Mucosa of descending colon (tissue), 3 donors: Measurements from ENCODE around the gene DUS3L. TPM values are rescaled to one million over a fixed set of nuclear protein-coding genes. Genes with fewer than 3 reads are reported as not detected.

Experiments
- ATAC-seq: fragments of 200-7000 bp; cut with Tn5 transposase; one replicate; pipeline ENCODE4 v1.9.1; 2020; ENCODE audit warnings: mild to moderate bottlenecking, moderate library complexity
- DNase-seq, 3 donors: peaks; one replicate each; pipeline ENCODE4 v3.0.0-alpha.2; 2020
- H3K36me3 ChIP-seq: fragments of 200-600 bp; one replicate; pipeline ENCODE4 v1.8.0; 2021; ENCODE audit warnings: low read depth, mild to moderate bottlenecking
- H3K4me1 ChIP-seq: fragments of 200-600 bp; one replicate; pipeline ENCODE4 v1.8.0; 2021; ENCODE audit warnings: low read depth, mild to moderate bottlenecking
- H3K4me3 ChIP-seq: fragments of 200-600 bp; one replicate; pipeline ENCODE4 v1.8.0; 2021; ENCODE audit warnings: mild to moderate bottlenecking
- H3K9me3 ChIP-seq: fragments of 200-600 bp; one replicate; pipeline ENCODE4 v1.8.0; 2021; ENCODE audit warnings: mild to moderate bottlenecking
- CTCF ChIP-seq: fragments of 200-600 bp; IDR thresholded peaks from one replicate; pipeline ENCODE4 v1.8.0; 2022; ENCODE audit warnings: antibody characterized with exemption, mild to moderate bottlenecking
- intact Hi-C, 2 donors: fragments of 100-400 bp; cut with DNase I in 1 of 2; cut with micrococcal nuclease in 1 of 2; formaldehyde crosslinking; loops; one replicate each; pipeline versions ENCODE4 v1.11.0 to v1.11.1; 2022; cut with DNase I, micrococcal nuclease
- total RNA-seq, 3 donors: library from RNA; stranded (reverse); fragmentation: NEBNext Ultra II Directional in 2 of 3; extraction: Animal tissue kit (Norgen Biotek cat#: 25700) in 2 of 3; gene quantifications; one replicate each; pipeline versions ENCODE4 v1.2.1 to v1.2.4, GENCODE V29; 2021 to 2023
- donor health status: DM: no; HTN: no; CAD: no; lungs with moderate emphysema.
- donor health status: DM: no; HTN: no; CAD: no.
- donor health status: DM: no; HTN: yes; CAD: no.

DUS3L gene
- total RNA-seq, 3 donors from 2014 or later = 33.3 to 36.9 (median 35.6) TPM

DNA sequence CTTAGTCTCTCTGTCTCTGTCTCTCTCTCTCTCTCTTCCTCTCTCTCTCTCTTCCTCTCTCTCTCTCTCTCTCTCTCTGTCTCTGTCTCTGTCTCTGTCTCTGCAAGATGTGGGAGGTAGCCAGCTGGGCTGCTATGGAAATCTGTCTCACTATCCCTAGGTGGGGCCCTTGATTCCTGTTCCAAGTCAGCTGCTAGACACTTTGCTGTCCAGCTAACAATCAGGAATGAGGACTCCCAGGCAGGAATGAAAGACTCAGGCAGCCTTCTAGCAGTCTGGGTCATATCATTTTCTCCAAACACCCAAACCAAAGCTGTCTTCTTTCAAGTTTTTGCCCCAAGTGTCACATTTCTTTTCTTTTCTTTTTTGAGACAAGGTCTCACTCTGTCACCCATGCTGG lies 47.3 kb downstream of the DUS3L start:
- DNase-seq (no peak), ATAC-seq (no peak)
- Histone ChIP-seq H3K4me1 (no peaks in the 10 kb centered on the region), H3K4me3 (no peak overlapping the region), H3K36me3 (no peaks in the 10 kb centered on the region), H3K9me3 (no peaks in the 10 kb centered on the region)
- intact Hi-C loops = no loop called here
- no peak for TF ChIP-seq CTCF

DNA sequence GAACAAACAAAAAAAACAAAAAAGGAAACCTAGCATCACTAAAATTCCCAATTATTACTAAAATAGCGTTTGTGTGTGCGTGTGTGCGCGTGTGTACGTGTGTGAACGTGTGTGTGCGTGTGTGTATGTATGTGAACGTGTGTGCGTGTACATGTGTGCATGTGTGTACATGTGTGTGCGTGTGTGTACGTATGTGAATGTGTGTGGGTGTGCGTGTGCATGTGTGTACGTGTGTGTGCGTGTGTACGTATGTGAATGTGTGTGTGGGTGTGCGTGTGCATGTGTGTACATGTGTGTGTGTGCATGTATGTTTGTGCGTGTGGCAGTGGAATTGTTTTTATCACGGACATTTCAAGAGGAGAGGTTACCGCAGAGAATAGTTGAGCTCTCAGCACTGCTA lies 48.9 kb downstream of the DUS3L start:
- DNase-seq (no peak), ATAC-seq (no peak)
- intact Hi-C loops = no loop called here

GRCh38 chr19:5738423-5738822 lies 52.5 kb downstream of the DUS3L start:
- intact Hi-C loops = no loop called here
- Histone ChIP-seq H3K4me1 (no peaks in the 10 kb centered on the region), H3K4me3 (no peak overlapping the region), H3K36me3 (no peaks in the 10 kb centered on the region), H3K9me3 (no peaks in the 10 kb centered on the region)
- no peak for DNase-seq
- TF ChIP-seq CTCF = no peak
- ATAC-seq = no peak

More for the DNA sequence above, 48.9 kb downstream of the DUS3L start:
- TF ChIP-seq CTCF = no peak
- Histone ChIP-seq H3K36me3 (no peaks in the 10 kb centered on the region), H3K9me3 (no peaks in the 10 kb centered on the region), H3K4me3 (no peak overlapping the region), H3K4me1 (no peaks in the 10 kb centered on the region)

Other genes starting within 250 kb of the DUS3L start
- 1 to 10 TPM; 4.6 to 9.0 (median 5.6) TPM for gene TINCR, start 223.2 kb downstream of the DUS3L start, total RNA-seq
- gene SAFB2, start 168.4 kb downstream of the DUS3L start, total RNA-seq = 100 to 1,000 TPM in 2 of 3 donors, 10 to 100 TPM in 1; 66.7 to 122 (median 102) TPM
- 100 to 1,000 TPM in 1 of 3 donors, 10 to 100 TPM in 2; 78.8 to 115 (median 83.3) TPM for gene SAFB, start 168.1 kb downstream of the DUS3L start, total RNA-seq
- 10 to 100 TPM; 70.1 to 73.7 (median 70.9) TPM for gene MICOS13, start 110.6 kb downstream of the DUS3L start, total RNA-seq
- 1 to 10 TPM; 2.3 to 8.2 (median 3.3) TPM for gene HSD11B1L, start 110.1 kb downstream of the DUS3L start, total RNA-seq
- gene RPL36, start 100.9 kb downstream of the DUS3L start, total RNA-seq = 100 to 1,000 TPM; 541 to 812 (median 769) TPM
- 10 to 100 TPM; 55.9 to 63.0 (median 55.9) TPM for gene LONP1, start 71.0 kb downstream of the DUS3L start, total RNA-seq
- gene CATSPERD, start 70.5 kb downstream of the DUS3L start, total RNA-seq = not detected
- gene PRR22, start 6.4 kb downstream of the DUS3L start, total RNA-seq = 1 to 10 TPM; 3.1 to 6.8 (median 4.1) TPM
- 10 to 100 TPM in 1 of 3 donors, 1 to 10 TPM in 1, under 1 TPM in 1; 0.64 to 11.3 (median 1.4) TPM for gene NRTN, start 13.9 kb upstream of the DUS3L start, total RNA-seq
- gene FUT6, start 48.5 kb upstream of the DUS3L start, total RNA-seq = 10 to 100 TPM; 44.4 to 93.6 (median 82.3) TPM
- 100 to 1,000 TPM; 128 to 276 (median 215) TPM for gene FUT3, start 60.3 kb upstream of the DUS3L start, total RNA-seq
- gene FUT5, start 79.4 kb upstream of the DUS3L start, total RNA-seq = not detected
- 100 to 1,000 TPM; 178 to 213 (median 182) TPM for gene NDUFA11, start 112.6 kb upstream of the DUS3L start, total RNA-seq
- 10 to 100 TPM in 1 of 3 donors, 1 to 10 TPM in 2; 5.6 to 10.0 (median 8.3) TPM for gene VMAC, start 113.7 kb upstream of the DUS3L start, total RNA-seq
- gene CAPS, start 123.1 kb upstream of the DUS3L start, total RNA-seq = 10 to 100 TPM in 2 of 3 donors, 1 to 10 TPM in 1; 9.5 to 20.2 (median 16.4) TPM
- gene RANBP3, start 187.0 kb upstream of the DUS3L start, total RNA-seq = 10 to 100 TPM; 47.0 to 94.2 (median 60.5) TPM